ENCODE measurements around the gene PRKN. TPM values are rescaled to one million over a fixed set of nuclear protein-coding genes. Genes with fewer than 3 reads are reported as not detected.

The PRKN gene
- total and polyA plus RNA-seq, 2 donors (not counting 3 experiments of a cell fraction or from before 2014, with no cell fraction given), result 0.06 TPM; not detected in 1

- POLR2A ChIA-PET, result no interaction called here
- TF ChIP-seq POLR2AphosphoS5 (IDR thresholded peaks at IDR 0.05; ENCODE audit: insufficient read depth, low read depth, low read length) (no peak), JUN (IDR thresholded peaks at IDR 0.05; ENCODE audit: borderline replicate concordance, insufficient read depth, insufficient read length, low read depth) (no peak), POLR2A (IDR thresholded peaks at IDR 0.05; ENCODE audit: low read depth, low read length) (no peak), CTCF (IDR thresholded peaks at IDR 0.05; ENCODE audit: extremely low read depth in 1 of 2, insufficient read depth in 1 of 2, low read depth in 1 of 2, low read length in 2 of 2) (no peak), GATA2 (IDR thresholded peaks at IDR 0.05; ENCODE audit: insufficient read depth, insufficient read length, low read depth, low read length) (no peak), EZH2 (IDR thresholded peaks at IDR 0.05; ENCODE audit: borderline replicate concordance, low read depth, low read length, severe bottlenecking) (no peak), MAX (IDR thresholded peaks at IDR 0.05; ENCODE audit: insufficient read depth, insufficient read length) (no peak), FOS (IDR thresholded peaks at IDR 0.05; ENCODE audit: borderline replicate concordance, insufficient read depth, low read length) (no peak), MYC (IDR thresholded peaks at IDR 0.05; ENCODE audit: low read depth, low read length) (no peak)
- H3K9ac ChIP-seq (replicated peaks; ENCODE audit: extremely low read depth, insufficient read depth, low read length), result no peak overlapping the region
These were observed 570.2 kb downstream of the PRKN start for GRCh38 chr6:162157167-162157870.

More at GRCh38 chr6:162157167-162157870, 570.2 kb downstream of the PRKN start:
- Histone ChIP-seq H4K20me1 (replicated peaks; ENCODE audit: control insufficient read depth, extremely low read depth, insufficient read depth, low read length) (no peaks in the 10 kb centered on the region), H3K79me2 (ENCODE audit: control insufficient read depth, insufficient read depth, low read length) (no peaks in the 10 kb centered on the region), H3K36me3 (ENCODE audit: control insufficient read depth in 2 of 2, extremely low read depth in 1 of 2, insufficient read depth in 2 of 2, low read length in 2 of 2) (no peaks in the 10 kb centered on the region), H3K27me3 (ENCODE audit: control insufficient read depth in 2 of 2, insufficient read depth in 2 of 2, low read length in 2 of 2) (no peaks in the 10 kb centered on the region), H3K27ac (ENCODE audit: insufficient read depth, low read depth, low read length) (no peak overlapping the region), H3K4me2 (ENCODE audit: insufficient read depth, low read length) (no peak overlapping the region), H3K4me1 (ENCODE audit: control insufficient read depth, extremely low read depth, insufficient read depth, low read length) (no peaks in the 10 kb centered on the region), H3K9me1 (replicated peaks; ENCODE audit: control insufficient read depth, extremely low read depth, insufficient read depth, low read length) (no peaks in the 10 kb centered on the region), H3K4me3 (replicated peaks in 1 of 3; ENCODE audit: insufficient read depth in 1 of 3, low read depth in 1 of 3, low read length in 3 of 3) (no peak overlapping the region), H2AFZ (ENCODE audit: low read depth, low read length) (no peak overlapping the region), H3K9me3 (replicated peaks; ENCODE audit: control insufficient read depth, insufficient read depth, low read length) (no peaks in the 10 kb centered on the region)
- intact Hi-C loops (cut with micrococcal nuclease), result no loop called here
- BruUV-seq (replicated peaks), result no TSS peak
- no peak for DNase-seq (ENCODE audit: low read depth, low spot score)
- CTCF ChIA-PET, result no interaction called here
- FAIRE-seq, result no peak
- dilution Hi-C loops (cut with MboI; ENCODE audit: extremely low pct_ligation_motif_present, low sequenced_read_pairs), result no loop called here

Measured in endothelial cell of umbilical vein (primary cell).